Measurements from ENCODE around the gene BRAF. TPM values are rescaled to one million over a fixed set of nuclear protein-coding genes. Genes with fewer than 3 reads are reported as not detected.

The BRAF gene
- total and polyA plus RNA-seq, 2 donors (not counting 3 experiments of a cell fraction or from before 2014, with no cell fraction given) = 6.6 to 26.2 TPM

GRCh38 chr7:140684066-140684950 lies 240.4 kb downstream of the BRAF start:
- dilution Hi-C loops (cut with MboI; ENCODE audit: extremely low pct_ligation_motif_present, low sequenced_read_pairs) = no loop called here
- POLR2A ChIA-PET = no interaction called here

More at GRCh38 chr7:140684066-140684950, 240.4 kb downstream of the BRAF start:
- H3K27ac ChIP-seq (ENCODE audit: insufficient read depth, low read depth, low read length) = no peak overlapping the region
- H3K4me1 ChIP-seq (ENCODE audit: control insufficient read depth, extremely low read depth, insufficient read depth, low read length) = no peaks in the 10 kb centered on the region
- peaks cover 0 to 5% of the 10 kb centered on the region in 2 experiments for H3K36me3 ChIP-seq (ENCODE audit: control insufficient read depth in 2 of 2, extremely low read depth in 1 of 2, insufficient read depth in 2 of 2, low read length in 2 of 2)
- H3K79me2 ChIP-seq (ENCODE audit: control insufficient read depth, insufficient read depth, low read length) = no peaks in the 10 kb centered on the region
- no peak overlapping the region for H3K4me3 ChIP-seq (replicated peaks in 1 of 3; ENCODE audit: insufficient read depth in 1 of 3, low read depth in 1 of 3, low read length in 3 of 3)
- FAIRE-seq (no peak), DNase-seq (ENCODE audit: low read depth, low spot score) (no peak)
- no TSS peak for BruUV-seq (replicated peaks)
- no peak overlapping the region for H3K9ac ChIP-seq (replicated peaks; ENCODE audit: extremely low read depth, insufficient read depth, low read length)
- H3K9me1 ChIP-seq (replicated peaks; ENCODE audit: control insufficient read depth, extremely low read depth, insufficient read depth, low read length) = no peaks in the 10 kb centered on the region
- H3K27me3 ChIP-seq (ENCODE audit: control insufficient read depth in 2 of 2, insufficient read depth in 2 of 2, low read length in 2 of 2) = no peaks in the 10 kb centered on the region
- no peak overlapping the region for H3K4me2 ChIP-seq (ENCODE audit: insufficient read depth, low read length)
- TF ChIP-seq CTCF (IDR thresholded peaks at IDR 0.05; ENCODE audit: extremely low read depth in 1 of 2, insufficient read depth in 1 of 2, low read depth in 1 of 2, low read length in 2 of 2) (no peak), MAX (IDR thresholded peaks at IDR 0.05; ENCODE audit: insufficient read depth, insufficient read length) (no peak), POLR2A (IDR thresholded peaks at IDR 0.05; ENCODE audit: low read depth, low read length) (no peak), POLR2AphosphoS5 (IDR thresholded peaks at IDR 0.05; ENCODE audit: insufficient read depth, low read depth, low read length) (no peak), EZH2 (IDR thresholded peaks at IDR 0.05; ENCODE audit: borderline replicate concordance, low read depth, low read length, severe bottlenecking) (no peak)
- intact Hi-C loops (cut with micrococcal nuclease) = no loop called here
- no peaks in the 10 kb centered on the region for H4K20me1 ChIP-seq (replicated peaks; ENCODE audit: control insufficient read depth, extremely low read depth, insufficient read depth, low read length)
- CTCF ChIA-PET = no interaction called here
- H2AFZ ChIP-seq (ENCODE audit: low read depth, low read length) = no peak overlapping the region
- H3K9me3 ChIP-seq (replicated peaks; ENCODE audit: control insufficient read depth, insufficient read depth, low read length) = no peaks in the 10 kb centered on the region

All from endothelial cell of umbilical vein (primary cell).